BJ (cell line): ENCODE measurements around the gene EPHB2. TPM values are rescaled to one million over a fixed set of nuclear protein-coding genes. Genes with fewer than 3 reads are reported as not detected.

Source experiments
- CTCF ChIA-PET: fragments of 350-600 bp; formaldehyde crosslinking; extraction: SDS; loops from one replicate; lab custom pipeline; 2021; ENCODE audit warnings: antibody characterized with exemption, inconsistent platforms; lab: Yijun Ruan, JAX
- POLR2A ChIA-PET: fragments of 300-600 bp; sonication (Branson Sonifier 250); formaldehyde crosslinking; extraction: SDS; loops from one replicate; lab custom pipeline; 2021; ENCODE audit warnings: antibody characterized with exemption; lab: Charles Lee
- DNase-seq: peaks from one replicate; pipeline ENCODE4 v3.0.0-alpha.2; 2011; ENCODE audit warnings: low read depth
- H3K27me3 ChIP-seq: 2 replicates; pipeline ENCODE4 v1.6.0; 2011; ENCODE audit warnings: low read length; ENCODE audit not compliant: control insufficient read depth, insufficient read depth
- H3K36me3 ChIP-seq: 2 replicates; pipeline ENCODE4 v1.5.1; 2011; ENCODE audit warnings: low read length; ENCODE audit not compliant: control insufficient read depth, insufficient read depth
- H3K4me3 ChIP-seq: 2 replicates; pipeline ENCODE4 v1.5.1; 2011; ENCODE audit warnings: low read depth, mild to moderate bottlenecking, control low read depth, low read length
- polyA plus RNA-seq: library from polyadenylated mRNA; depleted of rRNA; stranded (reverse); fragments of >200 nt; gene quantifications from 2 replicates; pipeline ENCODE4 v1.2.3, GENCODE V29; 2011
- TF ChIP-seq, protein P1 (sequence below): IDR thresholded peaks from 2 replicates; pipeline ENCODE4 v1.5.1; 2011; ENCODE audit warnings: low read depth, mild to moderate bottlenecking, control low read depth, inconsistent platforms, low read length, moderate library complexity; ENCODE audit not compliant: insufficient read depth

Gene EPHB2
- polyA plus RNA-seq, 1 experiment: 8.7 TPM

DNA sequence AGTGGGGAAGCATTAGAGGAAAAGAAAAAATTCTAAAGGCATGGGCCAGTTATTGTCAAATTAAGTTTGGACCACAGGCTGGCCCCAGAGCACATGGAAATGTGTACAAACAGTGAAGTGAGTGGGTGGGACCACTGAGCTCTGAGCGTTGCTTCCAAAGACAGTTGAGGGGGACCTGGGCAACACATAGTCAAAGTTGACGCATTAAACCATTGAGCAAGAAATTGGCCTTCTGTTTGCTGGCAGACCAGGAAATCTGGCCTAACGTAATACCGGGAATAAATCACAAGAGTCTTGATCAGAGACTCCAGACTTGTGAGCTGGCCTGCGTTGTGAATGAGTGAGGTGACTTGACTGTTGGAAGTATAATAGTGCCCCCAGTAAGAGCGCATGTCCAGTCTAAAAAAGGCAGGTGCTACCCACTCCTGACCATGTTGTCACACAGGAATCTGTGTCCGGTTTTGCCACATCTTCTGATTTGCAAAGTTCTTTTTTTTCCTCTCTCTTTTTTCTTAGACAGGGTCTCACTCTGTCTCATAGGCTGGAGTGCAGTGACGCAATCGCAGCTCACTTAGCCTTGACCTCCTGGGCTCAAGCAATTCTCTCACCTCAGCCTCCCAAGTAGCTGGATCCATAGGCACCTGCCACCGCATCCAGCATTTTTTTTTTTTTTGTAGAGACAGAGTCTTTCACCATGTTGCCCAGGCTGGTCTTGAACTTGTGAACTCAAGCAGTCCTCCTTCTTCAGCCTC, 10.7 kb downstream of the EPHB2 start:
- DNase-seq: no peak
- CTCF ChIA-PET: no interaction called here
- POLR2A ChIA-PET: no interaction called here
- Histone ChIP-seq H3K4me3 (no peak overlapping the region), H3K27me3 (no peaks in the 10 kb centered on the region), H3K36me3 (no peaks in the 10 kb centered on the region)
- TF ChIP-seq, protein P1, sequence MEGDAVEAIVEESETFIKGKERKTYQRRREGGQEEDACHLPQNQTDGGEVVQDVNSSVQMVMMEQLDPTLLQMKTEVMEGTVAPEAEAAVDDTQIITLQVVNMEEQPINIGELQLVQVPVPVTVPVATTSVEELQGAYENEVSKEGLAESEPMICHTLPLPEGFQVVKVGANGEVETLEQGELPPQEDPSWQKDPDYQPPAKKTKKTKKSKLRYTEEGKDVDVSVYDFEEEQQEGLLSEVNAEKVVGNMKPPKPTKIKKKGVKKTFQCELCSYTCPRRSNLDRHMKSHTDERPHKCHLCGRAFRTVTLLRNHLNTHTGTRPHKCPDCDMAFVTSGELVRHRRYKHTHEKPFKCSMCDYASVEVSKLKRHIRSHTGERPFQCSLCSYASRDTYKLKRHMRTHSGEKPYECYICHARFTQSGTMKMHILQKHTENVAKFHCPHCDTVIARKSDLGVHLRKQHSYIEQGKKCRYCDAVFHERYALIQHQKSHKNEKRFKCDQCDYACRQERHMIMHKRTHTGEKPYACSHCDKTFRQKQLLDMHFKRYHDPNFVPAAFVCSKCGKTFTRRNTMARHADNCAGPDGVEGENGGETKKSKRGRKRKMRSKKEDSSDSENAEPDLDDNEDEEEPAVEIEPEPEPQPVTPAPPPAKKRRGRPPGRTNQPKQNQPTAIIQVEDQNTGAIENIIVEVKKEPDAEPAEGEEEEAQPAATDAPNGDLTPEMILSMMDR: no peak

DNA sequence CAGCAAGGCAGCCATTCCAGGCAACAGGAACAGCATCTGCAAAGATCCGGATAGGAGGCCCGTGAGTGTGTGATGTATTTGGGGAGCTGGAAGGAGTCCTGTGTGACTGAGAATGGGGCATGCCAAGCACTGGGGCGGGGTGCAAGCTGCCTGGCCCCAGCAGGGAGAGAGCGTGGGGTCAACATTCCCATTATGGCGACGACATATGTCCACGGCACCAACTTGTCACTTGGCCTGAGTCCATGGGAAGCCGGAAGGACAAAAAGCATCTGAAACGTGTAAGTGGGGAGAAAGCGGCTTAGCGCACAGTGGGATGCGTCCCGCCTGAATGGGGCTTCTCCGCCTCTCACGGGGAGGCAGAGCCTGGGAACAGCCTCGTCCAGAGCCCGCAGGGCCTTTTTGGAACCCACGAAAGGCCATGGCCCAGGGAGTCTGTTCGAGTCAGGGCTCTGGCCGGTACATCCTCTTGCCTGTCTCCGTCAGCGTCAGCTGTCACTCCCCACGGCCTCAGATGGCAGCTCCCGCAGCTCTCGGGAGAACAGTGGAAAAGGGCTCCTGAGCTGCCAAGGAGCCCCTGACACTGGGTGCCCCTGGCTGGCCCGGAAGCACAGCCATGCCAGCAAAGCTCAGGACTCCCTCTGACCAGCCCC, 12.4 kb downstream of the EPHB2 start:
- ChIA-PET CTCF (interaction anchor here (1.1 to 2.2 kb wide), 3 partner anchors 11 to 19 kb away, joined by 3 to 13 read pairs (median 5); no protein-coding TSS in a partner anchor), POLR2A (no interaction called here)
- Histone ChIP-seq H3K36me3 (no peaks in the 10 kb centered on the region), H3K27me3 (no peaks in the 10 kb centered on the region), H3K4me3 (no peak overlapping the region)
- DNase-seq: no peak
- TF ChIP-seq, protein P1: no peak

DNA sequence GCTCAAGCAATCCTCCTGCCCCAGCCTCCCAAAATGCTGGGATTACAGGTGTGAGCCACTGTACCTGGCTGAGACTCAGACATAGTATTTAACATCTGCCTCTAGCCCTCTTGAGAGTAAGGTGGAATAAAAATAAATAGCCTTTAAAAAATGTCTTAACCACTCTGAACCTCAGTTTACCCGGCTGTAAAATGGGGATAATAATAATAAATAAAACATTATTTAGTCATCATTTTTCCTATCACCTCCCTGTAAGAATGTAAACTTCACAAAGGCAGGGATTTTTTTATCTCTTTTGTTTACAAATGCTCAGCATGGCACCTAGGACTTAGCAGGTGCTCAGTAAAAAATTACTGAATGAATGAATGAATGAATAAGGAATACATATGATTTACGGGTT, 17.2 kb downstream of the EPHB2 start:
- TF ChIP-seq, protein P1: no peak
- Histone ChIP-seq H3K4me3 (no peak overlapping the region), H3K27me3 (no peaks in the 10 kb centered on the region), H3K36me3 (no peaks in the 10 kb centered on the region)
- ChIA-PET POLR2A (no interaction called here), CTCF (no interaction called here)
- DNase-seq: no peak

DNA sequence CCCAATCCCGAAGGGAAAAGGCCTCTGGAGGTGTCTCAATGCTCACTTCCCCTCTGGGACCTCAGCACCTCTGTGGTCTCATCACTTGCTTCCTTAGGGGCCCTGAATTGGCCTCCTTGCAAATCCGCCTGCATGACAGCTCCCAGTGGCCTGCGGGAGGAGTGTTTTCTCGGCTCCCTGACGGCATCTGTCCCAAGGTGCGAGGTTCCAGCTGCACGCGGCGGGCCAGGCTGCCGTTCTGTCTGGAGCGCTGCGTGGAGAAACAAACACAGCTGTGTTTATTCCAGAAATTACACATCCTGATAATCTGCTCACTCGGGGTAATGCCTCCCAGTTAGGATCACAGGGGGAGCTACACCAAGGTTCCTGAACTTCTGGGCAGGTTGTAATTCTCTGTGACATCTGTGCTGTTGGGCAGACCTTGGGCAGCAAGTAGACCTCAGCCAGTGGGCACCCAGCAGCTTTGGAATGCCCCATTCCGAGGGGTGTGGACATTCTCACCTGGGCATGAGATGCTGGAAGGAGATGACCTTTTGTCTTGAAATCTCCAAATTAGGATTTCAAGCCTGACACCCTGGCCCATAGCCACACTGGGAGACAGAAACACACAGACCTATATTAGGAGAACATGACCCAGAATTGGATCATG, 18.2 kb downstream of the EPHB2 start:
- ChIA-PET POLR2A (no interaction called here), CTCF (interaction anchor here (0.6 to 1.9 kb wide), 3 partner anchors 9 to 24 kb away, joined by 3 to 5 read pairs (median 5); no protein-coding TSS in a partner anchor)
- no peaks in the 10 kb centered on the region for H3K36me3 ChIP-seq
- H3K27me3 ChIP-seq: no peaks in the 10 kb centered on the region
- no peak for DNase-seq
- no peak overlapping the region for H3K4me3 ChIP-seq
- TF ChIP-seq, protein P1: no peak

DNA sequence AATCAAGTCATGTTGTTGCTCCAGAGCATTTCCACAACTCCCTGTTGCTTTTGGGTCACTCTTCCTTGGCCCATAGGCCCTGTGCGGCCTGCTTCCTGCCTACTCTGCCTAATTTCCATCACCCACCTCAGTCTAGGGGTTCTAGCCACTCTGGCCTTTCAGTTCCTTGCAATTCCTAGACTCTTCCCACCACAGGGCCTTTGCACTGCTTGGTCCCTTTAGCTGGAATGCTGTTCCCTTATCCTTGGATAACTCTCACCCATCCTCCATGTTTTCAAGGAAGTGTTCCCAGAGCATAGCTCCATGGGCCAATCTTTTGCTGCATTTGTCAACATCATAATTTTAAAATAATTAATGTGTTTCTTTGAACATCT, 18.7 kb downstream of the EPHB2 start:
- Histone ChIP-seq H3K27me3 (no peaks in the 10 kb centered on the region), H3K36me3 (no peaks in the 10 kb centered on the region), H3K4me3 (no peak overlapping the region)
- DNase-seq: no peak
- TF ChIP-seq, protein P1: no peak
- CTCF ChIA-PET: interaction anchor here (0.6 to 1.9 kb wide), 4 partner anchors 9 to 24 kb away, joined by 3 to 5 read pairs (median 4); no protein-coding TSS in a partner anchor
- POLR2A ChIA-PET: no interaction called here
